Ishikawa (cell line): ENCODE results near the gene DIAPH2.

ENCODE experiments used
- CEBPB ChIP-seq: IDR thresholded peaks from 2 replicates; pipeline ENCODE4 v1.6.1; 2012
- CREB1 ChIP-seq: IDR thresholded peaks from 2 replicates; pipeline ENCODE4 v1.6.1; 2012; ENCODE audit warnings: low read depth
- EGR1 ChIP-seq: IDR thresholded peaks from 2 replicates; pipeline ENCODE4 v1.6.1; 2012
- EP300 ChIP-seq: IDR thresholded peaks from 2 replicates; pipeline ENCODE4 v1.6.1; 2012; ENCODE audit warnings: borderline replicate concordance
- FOXM1 ChIP-seq: IDR thresholded peaks from 2 replicates; pipeline ENCODE4 v1.6.1; 2012; ENCODE audit warnings: low read depth, borderline replicate concordance
- MAX ChIP-seq: IDR thresholded peaks from 2 replicates; pipeline ENCODE4 v1.6.1; 2012
- NFIC ChIP-seq: IDR thresholded peaks from 2 replicates; pipeline ENCODE4 v1.6.1; 2012
- RAD21 ChIP-seq: IDR thresholded peaks from 2 replicates; pipeline ENCODE4 v1.6.1; 2012; ENCODE audit warnings: low read depth
- TAF1 ChIP-seq: IDR thresholded peaks from 2 replicates; pipeline ENCODE4 v1.6.1; 2012; ENCODE audit warnings: low read depth, mild to moderate bottlenecking
- TCF12 ChIP-seq: IDR thresholded peaks from 2 replicates; pipeline ENCODE4 v1.6.1; 2012; ENCODE audit warnings: low read depth
- TEAD4 ChIP-seq: IDR thresholded peaks from 2 replicates; pipeline ENCODE4 v1.6.1; 2012
- USF1 ChIP-seq: IDR thresholded peaks from 2 replicates; pipeline ENCODE4 v1.6.1; 2012
- YY1 ChIP-seq: IDR thresholded peaks from 2 replicates; pipeline ENCODE4 v1.6.1; 2012; ENCODE audit warnings: low read depth
- ZBTB7A ChIP-seq: IDR thresholded peaks from 2 replicates; pipeline ENCODE4 v1.6.1; 2012; ENCODE audit warnings: low read depth
- TF ChIP-seq, protein P1 (sequence below): IDR thresholded peaks from 2 replicates; pipeline ENCODE4 v1.6.1; 2012; ENCODE audit warnings: low read depth, mild to moderate bottlenecking

The DIAPH2 gene

GRCh38 chrX:96924581-96924980 lies 239.9 kb downstream of the DIAPH2 start:
- TF ChIP-seq EP300 = no peak
- TF ChIP-seq RAD21 = no peak
- TF ChIP-seq, protein P1, sequence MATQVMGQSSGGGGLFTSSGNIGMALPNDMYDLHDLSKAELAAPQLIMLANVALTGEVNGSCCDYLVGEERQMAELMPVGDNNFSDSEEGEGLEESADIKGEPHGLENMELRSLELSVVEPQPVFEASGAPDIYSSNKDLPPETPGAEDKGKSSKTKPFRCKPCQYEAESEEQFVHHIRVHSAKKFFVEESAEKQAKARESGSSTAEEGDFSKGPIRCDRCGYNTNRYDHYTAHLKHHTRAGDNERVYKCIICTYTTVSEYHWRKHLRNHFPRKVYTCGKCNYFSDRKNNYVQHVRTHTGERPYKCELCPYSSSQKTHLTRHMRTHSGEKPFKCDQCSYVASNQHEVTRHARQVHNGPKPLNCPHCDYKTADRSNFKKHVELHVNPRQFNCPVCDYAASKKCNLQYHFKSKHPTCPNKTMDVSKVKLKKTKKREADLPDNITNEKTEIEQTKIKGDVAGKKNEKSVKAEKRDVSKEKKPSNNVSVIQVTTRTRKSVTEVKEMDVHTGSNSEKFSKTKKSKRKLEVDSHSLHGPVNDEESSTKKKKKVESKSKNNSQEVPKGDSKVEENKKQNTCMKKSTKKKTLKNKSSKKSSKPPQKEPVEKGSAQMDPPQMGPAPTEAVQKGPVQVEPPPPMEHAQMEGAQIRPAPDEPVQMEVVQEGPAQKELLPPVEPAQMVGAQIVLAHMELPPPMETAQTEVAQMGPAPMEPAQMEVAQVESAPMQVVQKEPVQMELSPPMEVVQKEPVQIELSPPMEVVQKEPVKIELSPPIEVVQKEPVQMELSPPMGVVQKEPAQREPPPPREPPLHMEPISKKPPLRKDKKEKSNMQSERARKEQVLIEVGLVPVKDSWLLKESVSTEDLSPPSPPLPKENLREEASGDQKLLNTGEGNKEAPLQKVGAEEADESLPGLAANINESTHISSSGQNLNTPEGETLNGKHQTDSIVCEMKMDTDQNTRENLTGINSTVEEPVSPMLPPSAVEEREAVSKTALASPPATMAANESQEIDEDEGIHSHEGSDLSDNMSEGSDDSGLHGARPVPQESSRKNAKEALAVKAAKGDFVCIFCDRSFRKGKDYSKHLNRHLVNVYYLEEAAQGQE = no peak
- TF ChIP-seq NFIC = no peak
- no peak for TF ChIP-seq TAF1
- no peak for TF ChIP-seq USF1
- no peak for TF ChIP-seq ZBTB7A
- no peak for TF ChIP-seq YY1
- no peak for TF ChIP-seq MAX
- TF ChIP-seq CEBPB = no peak
- TF ChIP-seq FOXM1 = no peak
- no peak for TF ChIP-seq EGR1
- no peak for TF ChIP-seq CREB1
- no peak for TF ChIP-seq TCF12
- TF ChIP-seq TEAD4 = no peak

DNA sequence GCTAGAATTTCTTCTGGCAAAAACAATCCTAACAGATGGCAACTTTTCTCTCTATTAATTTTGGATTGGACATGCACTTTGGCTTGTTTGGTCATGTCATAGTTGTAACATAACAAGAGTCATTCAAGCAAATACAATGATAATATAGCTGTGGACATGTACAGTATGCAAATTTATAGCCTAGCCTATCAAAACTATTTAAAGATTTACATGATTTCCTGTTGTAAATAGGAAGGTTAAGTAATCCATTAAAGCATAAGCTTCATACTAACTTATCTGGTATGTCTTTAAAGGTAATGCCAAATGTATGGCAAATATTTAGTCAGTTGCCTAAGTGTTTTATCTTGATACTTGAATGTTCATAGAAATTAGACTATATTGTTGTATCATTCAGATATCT lies 244.4 kb downstream of the DIAPH2 start:
- TF ChIP-seq CEBPB (no peak), MAX (no peak), RAD21 (no peak), EGR1 (no peak)
- TF ChIP-seq, protein P1 = no peak

DNA sequence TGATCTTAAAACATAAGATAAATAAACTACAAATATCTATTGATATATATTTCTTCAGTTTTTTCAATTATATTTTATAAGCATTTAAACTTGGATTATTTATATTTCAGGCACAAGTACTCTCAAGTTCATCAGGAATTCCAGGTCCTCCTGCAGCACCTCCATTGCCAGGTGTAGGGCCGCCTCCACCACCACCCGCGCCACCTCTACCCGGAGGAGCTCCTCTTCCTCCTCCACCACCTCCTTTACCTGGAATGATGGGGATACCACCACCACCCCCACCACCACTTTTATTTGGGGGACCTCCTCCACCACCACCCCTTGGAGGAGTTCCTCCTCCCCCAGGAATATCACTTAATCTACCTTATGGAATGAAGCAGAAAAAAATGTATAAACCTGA lies 273.1 kb downstream of the DIAPH2 start:
- TF ChIP-seq, protein P1 = no peak
- TF ChIP-seq CEBPB (no peak), RAD21 (no peak), CREB1 (no peak), ZBTB7A (no peak), NFIC (no peak)

DNA sequence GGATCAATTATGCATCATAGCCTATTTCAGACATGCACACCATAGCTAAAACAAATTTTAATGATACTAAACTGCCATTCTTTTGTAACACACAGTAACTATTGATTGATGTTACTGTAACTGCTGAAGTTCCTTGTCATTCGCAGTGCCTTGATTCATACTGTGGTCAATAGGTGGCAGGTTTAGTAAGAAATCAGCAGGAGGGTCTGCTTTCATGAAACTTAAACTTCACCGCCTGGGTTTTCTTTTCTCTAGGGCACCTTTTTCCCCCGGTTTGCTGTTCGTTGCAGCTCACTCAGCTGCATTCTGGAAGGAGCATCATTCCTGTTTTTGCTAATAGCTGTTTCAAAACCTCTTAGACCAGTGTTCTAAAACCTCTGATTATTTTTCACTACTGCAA lies 287.2 kb downstream of the DIAPH2 start:
- TF ChIP-seq EP300 = no peak
- TF ChIP-seq MAX = no peak
- no peak for TF ChIP-seq EGR1
- TF ChIP-seq CEBPB = no peak
- TF ChIP-seq NFIC = no peak
- no peak for TF ChIP-seq YY1
- TF ChIP-seq USF1 = no peak
- TF ChIP-seq ZBTB7A = no peak
- TF ChIP-seq, protein P1 = no peak
- no peak for TF ChIP-seq RAD21
- TF ChIP-seq TCF12 = no peak
- TF ChIP-seq CREB1 = no peak
- TF ChIP-seq FOXM1 = no peak
- no peak for TF ChIP-seq TAF1
- TF ChIP-seq TEAD4 = no peak
